ENCODE measurements around the gene TMEM40. TPM values are rescaled to one million over a fixed set of nuclear protein-coding genes. Genes with fewer than 3 reads are reported as not detected.

The TMEM40 gene
- total RNA-seq, 1 donor from 2014 or later: 2.4 TPM

DNA sequence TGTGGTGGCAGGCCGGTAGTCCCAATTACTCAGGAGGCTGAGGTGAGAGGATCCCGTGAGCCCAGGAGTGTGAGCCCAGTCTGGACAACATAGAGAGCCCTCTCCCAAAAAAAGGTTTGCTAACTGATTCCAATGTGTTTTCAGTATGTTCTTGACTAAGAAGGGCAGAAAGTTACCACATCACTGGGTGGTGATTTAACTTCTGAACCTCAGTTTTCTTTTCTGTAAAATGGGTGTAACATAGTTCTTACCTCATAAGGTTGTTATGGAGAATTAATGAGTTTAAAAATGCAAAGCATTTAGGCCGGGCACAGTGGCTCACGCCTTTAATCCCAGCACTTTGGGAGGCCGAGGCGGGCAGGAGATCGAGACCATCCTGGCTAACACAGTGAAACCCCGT lies 66.6 kb downstream of the TMEM40 start:
- no peak for DNase-seq (ENCODE audit: extremely low spot score, unreplicated experiment)
- TF ChIP-seq, protein P1, sequence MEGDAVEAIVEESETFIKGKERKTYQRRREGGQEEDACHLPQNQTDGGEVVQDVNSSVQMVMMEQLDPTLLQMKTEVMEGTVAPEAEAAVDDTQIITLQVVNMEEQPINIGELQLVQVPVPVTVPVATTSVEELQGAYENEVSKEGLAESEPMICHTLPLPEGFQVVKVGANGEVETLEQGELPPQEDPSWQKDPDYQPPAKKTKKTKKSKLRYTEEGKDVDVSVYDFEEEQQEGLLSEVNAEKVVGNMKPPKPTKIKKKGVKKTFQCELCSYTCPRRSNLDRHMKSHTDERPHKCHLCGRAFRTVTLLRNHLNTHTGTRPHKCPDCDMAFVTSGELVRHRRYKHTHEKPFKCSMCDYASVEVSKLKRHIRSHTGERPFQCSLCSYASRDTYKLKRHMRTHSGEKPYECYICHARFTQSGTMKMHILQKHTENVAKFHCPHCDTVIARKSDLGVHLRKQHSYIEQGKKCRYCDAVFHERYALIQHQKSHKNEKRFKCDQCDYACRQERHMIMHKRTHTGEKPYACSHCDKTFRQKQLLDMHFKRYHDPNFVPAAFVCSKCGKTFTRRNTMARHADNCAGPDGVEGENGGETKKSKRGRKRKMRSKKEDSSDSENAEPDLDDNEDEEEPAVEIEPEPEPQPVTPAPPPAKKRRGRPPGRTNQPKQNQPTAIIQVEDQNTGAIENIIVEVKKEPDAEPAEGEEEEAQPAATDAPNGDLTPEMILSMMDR (IDR thresholded peaks at IDR 0.05): no peak
- peaks cover 2% of the 10 kb centered on the region for H3K4me1 Mint-ChIP-seq (ENCODE audit: unreplicated experiment)
- H3K4me3 Mint-ChIP-seq (ENCODE audit: unreplicated experiment): no peak overlapping the region
- no peaks in the 10 kb centered on the region for H3K27me3 Mint-ChIP-seq (ENCODE audit: unreplicated experiment)
- no peaks in the 10 kb centered on the region for H3K9me3 Mint-ChIP-seq (ENCODE audit: unreplicated experiment)
- H3K27ac Mint-ChIP-seq (ENCODE audit: unreplicated experiment): no peak overlapping the region
- no peaks in the 10 kb centered on the region for H3K36me3 Mint-ChIP-seq (ENCODE audit: unreplicated experiment)

DNA sequence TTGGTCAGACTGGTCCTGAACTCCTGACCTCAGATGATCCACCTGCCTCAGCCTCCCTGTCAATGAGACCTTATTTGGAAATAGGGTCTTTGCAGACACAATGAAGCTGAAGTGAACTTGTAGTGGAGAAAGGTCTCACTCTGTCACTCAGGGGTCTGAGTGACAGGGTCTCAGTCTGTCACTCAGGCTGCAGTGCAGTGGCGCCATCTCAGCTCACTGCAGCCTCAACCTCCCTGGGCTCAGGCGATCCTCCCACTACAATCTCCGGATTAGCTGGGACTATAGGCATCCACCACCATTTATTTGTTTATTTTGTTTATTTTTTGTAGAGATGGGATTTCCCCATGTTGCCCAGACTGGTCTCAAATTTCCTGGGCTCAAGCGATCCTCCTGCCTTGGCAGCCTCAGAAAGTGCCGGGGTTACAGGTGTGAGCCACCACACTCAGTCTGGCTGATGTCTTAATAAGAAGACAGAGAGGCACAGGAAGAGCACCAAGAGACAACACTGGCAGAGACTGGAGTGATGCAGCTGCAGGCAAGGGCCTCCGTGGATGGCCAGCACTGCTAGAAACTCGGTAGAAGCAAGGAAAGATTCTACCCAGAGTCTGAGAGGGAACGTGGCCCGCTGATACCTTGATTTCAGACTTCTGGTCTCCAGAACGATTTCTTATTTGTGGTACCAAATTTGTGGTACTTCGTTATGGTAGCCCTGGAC lies 68.9 kb downstream of the TMEM40 start:
- H3K27me3 Mint-ChIP-seq (ENCODE audit: unreplicated experiment): no peaks in the 10 kb centered on the region
- DNase-seq (ENCODE audit: extremely low spot score, unreplicated experiment): no peak
- H3K9me3 Mint-ChIP-seq (ENCODE audit: unreplicated experiment): no peaks in the 10 kb centered on the region
- TF ChIP-seq, protein P1 (IDR thresholded peaks at IDR 0.05): no peak
- H3K4me3 Mint-ChIP-seq (ENCODE audit: unreplicated experiment): no peak overlapping the region
- peaks cover 2% of the 10 kb centered on the region for H3K4me1 Mint-ChIP-seq (ENCODE audit: unreplicated experiment)
- H3K36me3 Mint-ChIP-seq (ENCODE audit: unreplicated experiment): no peaks in the 10 kb centered on the region
- H3K27ac Mint-ChIP-seq (ENCODE audit: unreplicated experiment): no peak overlapping the region

DNA sequence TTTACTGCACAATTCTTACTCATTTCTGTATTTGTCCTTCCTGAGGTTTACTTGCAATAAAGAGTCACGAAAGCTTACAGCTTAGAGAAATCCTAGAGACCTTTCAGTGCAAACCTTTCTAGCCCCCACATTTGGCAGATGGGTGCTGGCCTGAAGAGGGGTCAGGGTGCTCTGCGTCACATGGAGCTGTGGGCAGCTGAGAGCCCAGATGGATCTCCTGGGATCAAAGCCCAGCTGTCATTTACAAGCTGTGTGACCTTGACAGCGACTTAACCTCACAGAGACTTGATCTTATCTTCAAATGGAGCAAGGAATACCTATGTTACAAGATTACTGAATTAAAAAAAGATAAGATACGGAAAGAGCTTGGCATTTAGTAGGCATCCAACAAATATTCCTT lies 71.1 kb downstream of the TMEM40 start:
- DNase-seq (ENCODE audit: extremely low spot score, unreplicated experiment): no peak
- Mint-ChIP-seq H3K27me3 (ENCODE audit: unreplicated experiment) (no peaks in the 10 kb centered on the region), H3K27ac (ENCODE audit: unreplicated experiment) (no peak overlapping the region), H3K9me3 (ENCODE audit: unreplicated experiment) (no peaks in the 10 kb centered on the region), H3K4me1 (ENCODE audit: unreplicated experiment) (no peaks in the 10 kb centered on the region), H3K4me3 (ENCODE audit: unreplicated experiment) (no peak overlapping the region), H3K36me3 (ENCODE audit: unreplicated experiment) (no peaks in the 10 kb centered on the region)
- TF ChIP-seq, protein P1 (IDR thresholded peaks at IDR 0.05): no peak

DNA sequence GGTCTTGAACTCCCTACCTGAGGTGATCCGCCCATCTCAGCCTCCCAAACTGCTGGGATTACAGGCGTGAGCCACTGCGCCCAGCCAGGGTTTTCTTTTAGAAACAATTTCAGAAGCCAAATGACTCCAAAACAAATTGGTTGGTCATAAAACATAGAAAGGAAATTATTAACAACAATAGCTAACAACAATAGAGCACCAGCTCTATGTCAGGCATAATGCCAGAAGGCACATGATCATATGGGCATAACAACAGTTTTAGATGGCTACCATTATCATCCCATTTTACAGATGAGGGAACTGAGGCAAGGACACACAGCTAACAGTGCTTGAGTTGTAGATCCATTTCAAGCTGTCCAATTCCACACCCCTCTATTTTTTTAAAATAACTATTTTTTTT lies 73.0 kb downstream of the TMEM40 start:
- peaks cover 8% of the 10 kb centered on the region for H3K4me1 Mint-ChIP-seq (ENCODE audit: unreplicated experiment)
- no peaks in the 10 kb centered on the region for H3K9me3 Mint-ChIP-seq (ENCODE audit: unreplicated experiment)
- TF ChIP-seq, protein P1 (IDR thresholded peaks at IDR 0.05): no peak
- H3K36me3 Mint-ChIP-seq (ENCODE audit: unreplicated experiment): no peaks in the 10 kb centered on the region
- H3K4me3 Mint-ChIP-seq (ENCODE audit: unreplicated experiment): no peak overlapping the region
- no peak for DNase-seq (ENCODE audit: extremely low spot score, unreplicated experiment)
- H3K27ac Mint-ChIP-seq (ENCODE audit: unreplicated experiment): no peak overlapping the region
- no peaks in the 10 kb centered on the region for H3K27me3 Mint-ChIP-seq (ENCODE audit: unreplicated experiment)

Other genes with a start within 250 kb of the TMEM40 start
- not detected in 2 replicates for gene MKRN2OS, start 213.8 kb downstream of the TMEM40 start, total RNA-seq
- 31.2 and 32.4 TPM in 2 replicates for gene MKRN2, start 202.2 kb downstream of the TMEM40 start, total RNA-seq
- 87.3 and 90.3 TPM in 2 replicates for gene RAF1, start 95.1 kb downstream of the TMEM40 start, total RNA-seq
- gene CAND2, start 37.4 kb upstream of the TMEM40 start, total RNA-seq: 9.6 and 10.4 TPM in 2 replicates
- gene RPL32, start 82.3 kb upstream of the TMEM40 start, total RNA-seq: 1,247 and 1,287 TPM in 2 replicates

Measured in osteocyte (in vitro differentiated cells).